ENCODE measurements around the gene WFIKKN2.

The WFIKKN2 gene

DNA sequence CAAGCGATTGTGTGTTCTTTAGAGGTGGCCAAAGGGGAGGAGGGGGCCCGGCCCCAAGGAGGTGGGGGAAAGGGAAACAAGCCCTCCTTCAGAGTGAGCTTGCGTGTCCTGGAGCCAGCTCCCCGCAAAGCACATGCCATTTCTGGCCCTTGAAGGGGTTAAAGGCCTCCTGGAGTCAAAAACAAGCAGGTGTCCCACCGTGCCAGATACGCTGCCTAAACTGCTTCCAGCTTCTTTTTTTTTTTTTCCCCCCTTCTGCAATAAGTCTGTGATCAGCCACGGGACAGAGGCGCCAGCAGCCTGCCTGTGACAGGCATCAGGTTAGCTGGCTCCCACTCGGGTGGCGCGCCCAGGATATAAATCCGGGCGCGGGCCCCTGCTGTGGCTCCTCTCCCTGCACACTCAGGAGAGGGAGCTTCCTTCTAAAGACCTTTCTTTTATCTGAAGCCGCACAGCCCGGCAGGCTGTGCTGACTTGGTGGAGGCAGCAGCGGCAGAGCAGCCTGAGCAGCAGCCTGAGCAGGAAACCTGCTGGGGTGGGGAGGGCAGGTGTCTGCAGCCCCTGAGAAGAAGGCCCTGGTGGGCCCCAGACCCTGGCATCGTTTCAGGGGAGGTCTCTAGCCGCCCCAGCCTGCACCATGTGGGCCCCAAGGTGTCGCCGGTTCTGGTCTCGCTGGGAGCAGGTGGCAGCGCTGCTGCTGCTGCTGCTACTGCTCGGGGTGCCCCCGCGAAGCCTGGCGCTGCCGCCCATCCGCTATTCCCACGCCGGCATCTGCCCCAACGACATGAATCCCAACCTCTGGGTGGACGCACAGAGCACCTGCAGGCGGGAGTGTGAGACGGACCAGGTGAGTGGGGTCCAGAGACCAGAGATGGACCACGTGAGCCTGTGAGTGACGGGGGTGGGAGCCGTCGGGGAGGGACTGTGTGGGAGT, at the start of gene WFIKKN2:
Gene WFIKKN2, plus strand, starts transcription at position 286 of the 934 bp plus-strand sequence. Its CDS starts 352 bp downstream, at position 638.
- no peak for TF ChIP-seq CTCF (IDR thresholded peaks at IDR 0.05)

DNA sequence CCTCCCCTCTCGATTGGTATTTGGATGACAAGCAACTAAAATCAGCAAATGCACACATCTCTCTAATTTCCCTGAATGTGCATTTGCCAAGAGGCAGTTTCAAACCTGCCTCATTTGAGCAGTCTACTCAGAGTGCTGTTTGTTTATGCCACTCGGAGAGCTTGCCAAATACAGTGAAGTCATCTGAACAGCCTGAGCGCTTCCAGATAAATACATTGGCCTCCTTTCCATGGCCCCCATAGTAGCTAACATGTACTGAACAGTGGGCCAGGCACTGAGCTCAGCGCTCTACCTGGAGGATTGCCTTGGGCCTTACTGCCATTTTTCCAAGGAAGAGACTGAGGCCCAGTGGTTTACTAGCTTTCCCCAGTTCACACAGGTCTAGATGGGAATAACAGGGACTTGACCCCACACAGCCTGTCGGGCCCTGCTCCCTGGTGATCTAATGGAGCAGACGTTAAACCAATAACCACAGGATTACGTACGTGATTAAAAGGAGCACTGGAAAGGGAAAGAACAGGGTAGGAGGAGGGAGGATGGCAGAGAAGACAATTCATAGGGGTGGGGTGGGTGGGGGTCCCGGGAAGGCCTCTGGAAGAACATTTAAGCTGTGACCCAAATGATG, 49.3 kb upstream of the WFIKKN2 start:
- no peak for TF ChIP-seq CTCF (IDR thresholded peaks at IDR 0.05)

DNA sequence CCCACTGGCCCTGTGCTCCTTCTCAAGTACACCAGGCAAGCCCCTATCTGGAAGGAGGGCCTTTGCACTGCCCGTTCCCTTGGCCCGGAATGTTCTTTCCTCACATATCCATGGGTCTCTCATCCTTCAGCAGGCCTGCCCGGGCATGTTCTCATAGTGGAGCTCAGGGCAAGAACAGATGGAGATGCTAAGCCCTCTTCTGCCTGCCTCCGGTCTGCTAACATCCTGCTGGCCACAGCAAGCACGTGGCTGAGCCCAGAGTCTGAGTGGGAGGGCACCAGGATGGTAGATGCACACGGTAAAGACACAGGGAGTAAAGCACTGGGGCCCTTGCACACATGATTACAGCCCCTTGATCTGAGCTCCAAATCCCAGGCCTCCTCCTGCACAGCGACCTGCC, 48.3 kb upstream of the WFIKKN2 start:
- TF ChIP-seq CTCF (IDR thresholded peaks at IDR 0.05), result no peak

DNA sequence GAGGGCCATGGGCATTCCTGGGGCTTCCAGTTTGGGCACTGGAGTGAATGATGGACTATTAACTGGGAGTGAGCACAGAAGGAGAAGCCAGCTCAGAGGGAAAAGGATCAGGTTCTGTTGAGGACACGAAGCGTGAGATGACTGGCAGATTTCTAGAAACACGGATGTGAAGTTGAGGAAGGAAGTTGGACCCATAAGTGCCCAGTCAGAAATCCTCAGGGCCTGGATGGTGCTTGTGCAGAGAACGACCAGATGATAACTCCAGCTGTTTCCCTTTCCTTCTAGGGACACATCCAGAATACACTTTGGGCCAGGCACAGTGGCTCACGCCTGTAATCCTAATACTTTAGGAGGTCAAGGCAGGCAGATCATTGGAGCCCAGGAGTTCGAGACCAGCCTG, 44.8 kb upstream of the WFIKKN2 start:
- TF ChIP-seq CTCF (IDR thresholded peaks at IDR 0.05), result no peak

- TF ChIP-seq CTCF (IDR thresholded peaks at IDR 0.05), result no peak
Measured at GRCh38 chr17:50792132-50792531, 43.3 kb upstream of the WFIKKN2 start.

DNA sequence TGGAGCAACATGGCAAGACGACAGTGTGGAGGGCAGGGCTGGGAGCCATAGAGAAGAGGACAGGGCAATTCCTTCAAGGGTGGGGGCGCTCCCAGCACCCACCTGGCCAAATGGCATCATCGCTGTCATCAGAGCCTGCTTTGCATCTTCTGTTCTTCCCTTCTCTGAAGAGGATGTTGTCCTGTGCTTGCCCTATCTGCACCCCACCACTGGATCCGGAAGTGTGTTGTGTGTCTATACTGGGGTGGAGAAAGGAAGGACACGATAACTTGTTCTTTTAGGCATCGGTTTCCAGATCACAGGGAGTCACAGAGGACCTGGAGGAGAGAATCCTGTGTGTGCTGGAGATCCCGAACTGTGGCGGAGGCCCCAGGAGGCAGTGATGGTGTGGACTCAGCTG, 42.4 kb upstream of the WFIKKN2 start:
- TF ChIP-seq CTCF (IDR thresholded peaks at IDR 0.05), result no peak

- TF ChIP-seq CTCF (IDR thresholded peaks at IDR 0.05), result no peak
Measured at GRCh38 chr17:50794361-50794760, 41.0 kb upstream of the WFIKKN2 start.
